HG03025 (cell line): ENCODE data around the gene ASS1.

Experiments
- ATAC-seq: cut with Tn5 transposase; IDR thresholded peaks from one replicate; pipeline ENCODE4 v1.9.1; 2021; ENCODE audit warnings: mild to moderate bottlenecking, moderate library complexity; ENCODE audit not compliant: unreplicated experiment, low FRiP score

Gene ASS1

DNA sequence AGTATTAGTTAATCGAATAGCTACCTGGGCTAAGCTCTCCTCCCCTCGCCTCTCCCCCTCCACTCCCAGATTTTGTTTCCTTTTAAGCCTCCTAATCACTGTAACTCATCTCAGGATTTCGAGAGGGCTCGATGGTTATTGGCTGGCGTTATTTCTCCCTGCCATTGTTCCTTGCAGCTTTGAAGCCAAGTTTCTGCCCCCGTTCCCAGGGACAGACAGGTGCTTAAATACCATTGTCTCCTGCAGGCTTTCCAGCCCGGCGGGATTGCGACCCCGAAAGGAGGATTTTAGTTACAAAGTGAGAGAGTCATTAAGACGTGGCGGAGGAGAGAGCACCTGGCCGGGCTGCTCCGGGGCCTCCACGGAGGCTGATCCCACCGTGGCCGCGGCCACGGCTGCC, 46.2 kb downstream of the ASS1 start:
- ATAC-seq: no peak

DNA sequence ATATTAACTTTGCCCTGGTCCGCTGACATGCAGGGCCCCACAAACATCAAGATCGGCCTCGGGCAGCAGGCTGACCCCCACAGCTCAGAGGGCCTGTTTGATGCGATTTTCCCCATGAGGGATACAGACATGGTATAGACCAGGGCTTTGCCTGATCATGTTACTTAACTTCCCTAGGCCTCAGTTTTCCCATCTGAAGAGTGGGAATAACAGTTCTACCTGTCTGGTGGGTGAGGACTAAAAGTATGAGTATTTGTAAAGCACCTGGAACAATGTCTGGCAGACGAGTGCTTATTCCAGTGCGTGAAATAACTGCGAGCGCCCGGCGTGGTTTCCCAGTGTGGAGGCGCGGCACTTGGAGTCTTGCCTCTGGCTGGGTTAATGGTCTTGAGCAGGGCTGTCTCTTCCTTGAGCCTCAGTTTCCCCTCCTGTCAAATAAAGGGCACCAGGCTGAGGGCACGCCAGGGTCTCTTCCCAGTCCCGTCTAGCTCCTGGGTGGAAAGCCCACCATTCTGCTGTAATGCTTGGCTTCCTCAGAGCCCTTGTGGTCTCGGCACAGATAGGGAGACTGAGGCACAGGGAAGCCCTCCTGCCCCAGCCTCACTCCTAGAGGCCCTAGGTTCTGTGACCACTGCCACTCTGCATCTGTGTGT, 47.2 kb downstream of the ASS1 start:
- ATAC-seq: no peak

DNA sequence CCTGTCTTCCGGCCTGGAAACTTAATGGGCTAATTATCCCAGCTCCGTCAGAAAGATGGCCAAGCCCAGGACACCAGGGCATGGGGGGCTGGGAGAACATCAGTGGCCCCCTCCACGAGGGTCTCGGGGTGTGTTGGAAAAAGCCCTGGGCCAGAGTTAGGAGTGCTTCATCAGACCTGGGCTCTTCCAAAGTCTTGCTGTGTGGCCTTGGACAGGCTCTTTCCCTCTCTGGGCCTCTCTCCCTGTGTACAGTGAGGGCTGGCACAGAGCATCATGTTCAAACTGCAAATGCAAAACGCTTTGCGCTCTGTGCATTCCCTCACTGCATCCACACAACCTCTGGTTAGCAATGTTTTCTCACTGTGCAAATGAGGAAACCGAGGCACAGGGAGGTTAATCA, 48.3 kb downstream of the ASS1 start:
- no peak for ATAC-seq

- no peak for ATAC-seq
Observed at GRCh38 chr9:130493476-130493875, 48.7 kb downstream of the ASS1 start.

DNA sequence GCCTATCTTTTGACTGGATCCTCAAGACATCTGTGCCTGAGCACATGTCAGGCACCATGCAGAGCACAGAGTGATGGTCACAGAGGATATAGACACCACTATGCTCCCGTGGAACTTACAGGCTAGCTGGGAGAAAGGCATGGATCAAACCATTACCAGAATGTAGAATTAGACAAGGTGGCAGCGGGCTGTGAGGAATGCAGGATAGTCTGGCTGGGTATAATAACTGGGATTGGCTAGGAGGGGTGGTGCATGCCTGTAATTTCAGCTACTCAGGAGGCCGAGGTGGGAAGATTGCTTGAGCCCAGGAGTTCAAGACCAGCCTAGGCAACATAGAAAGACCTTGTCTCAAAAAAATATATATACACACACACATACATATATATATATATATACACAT, 50.3 kb downstream of the ASS1 start:
- no peak for ATAC-seq

- ATAC-seq: no peak
Observed at GRCh38 chr9:130497139-130497538, 52.4 kb downstream of the ASS1 start.

- ATAC-seq: no peak
Observed at GRCh38 chr9:130498298-130498917, 53.6 kb downstream of the ASS1 start.

DNA sequence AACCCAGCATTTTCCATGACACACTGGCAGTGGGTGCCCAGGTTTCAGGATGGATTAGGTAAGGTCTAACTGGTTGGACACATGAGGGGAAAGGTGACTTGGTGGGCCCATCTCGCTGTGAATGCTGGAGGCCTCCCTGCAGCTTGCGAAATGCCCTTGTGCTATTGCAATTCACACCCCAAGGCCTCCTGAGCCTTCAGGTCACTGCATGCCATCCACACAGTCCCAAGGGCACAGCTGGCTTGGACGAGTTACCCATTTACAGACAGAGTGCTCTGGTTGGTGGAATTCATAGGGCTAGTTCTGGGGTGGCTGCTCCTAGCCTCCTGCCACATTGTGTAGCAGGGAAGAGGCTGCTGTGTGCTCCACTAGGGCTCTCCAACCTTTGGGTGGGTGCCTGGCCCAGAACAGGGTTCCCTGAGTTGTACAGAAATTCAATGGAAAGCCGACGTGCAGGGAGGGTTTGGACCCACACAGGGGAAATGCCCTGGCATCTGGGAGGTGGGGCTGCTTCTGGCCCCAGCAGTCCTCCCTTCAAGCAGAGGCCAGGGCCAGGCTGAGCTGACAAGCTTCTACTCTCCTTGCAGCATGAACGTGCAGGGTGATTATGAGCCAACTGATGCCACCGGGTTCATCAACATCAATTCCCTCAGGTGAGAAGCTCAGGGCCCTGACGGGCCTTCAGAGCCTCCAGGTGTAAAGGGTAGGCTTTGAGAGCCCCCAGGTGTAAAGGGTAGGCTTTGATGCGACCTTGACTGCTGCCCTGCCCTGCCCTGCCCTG, 54.3 kb downstream of the ASS1 start:
- no peak for ATAC-seq

- no peak for ATAC-seq
Observed at GRCh38 chr9:130499804-130500263, 55.1 kb downstream of the ASS1 start.

DNA sequence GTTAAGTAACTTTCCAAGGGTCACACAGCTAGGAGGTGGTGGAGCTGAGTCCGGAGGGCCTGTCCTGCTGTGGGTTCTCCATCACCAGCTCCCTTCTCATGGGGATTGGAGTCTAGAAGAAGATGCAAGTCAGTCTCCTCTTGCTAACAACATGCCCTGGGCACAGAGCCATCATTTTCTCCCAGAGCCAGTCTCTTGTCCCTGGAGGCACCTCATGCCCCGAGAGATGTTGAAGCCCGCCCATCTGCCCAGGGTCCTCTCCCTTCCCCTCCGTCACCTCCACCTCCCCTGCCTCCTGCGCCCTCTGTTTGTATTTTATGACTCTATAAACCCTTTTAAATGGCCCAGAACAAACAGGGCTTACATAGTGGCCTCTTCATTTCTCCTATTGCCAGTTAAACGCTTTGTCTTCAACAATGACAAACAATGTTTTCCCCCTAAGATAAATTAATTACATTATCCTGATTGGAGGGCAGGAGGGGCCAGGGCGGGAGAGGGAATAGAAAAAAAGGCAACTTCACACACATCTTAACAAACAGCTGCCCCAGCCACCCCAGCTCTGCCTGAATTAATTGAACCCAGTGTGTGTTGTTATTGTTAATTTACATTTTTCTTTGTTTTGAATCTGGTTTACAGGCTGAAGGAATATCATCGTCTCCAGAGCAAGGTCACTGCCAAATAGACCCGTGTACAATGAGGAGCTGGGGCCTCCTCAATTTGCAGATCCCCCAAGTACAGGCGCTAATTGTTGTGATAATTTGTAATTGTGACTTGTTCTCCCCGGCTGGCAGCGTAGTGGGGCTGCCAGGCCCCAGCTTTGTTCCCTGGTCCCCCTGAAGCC, 55.8 kb downstream of the ASS1 start:
- no peak for ATAC-seq

GRCh38 chr9:130501639-130502038, 56.9 kb downstream of the ASS1 start:
- ATAC-seq: no peak

- no peak for ATAC-seq
Observed at GRCh38 chr9:130508218-130508617, 63.5 kb downstream of the ASS1 start.

GRCh38 chr9:130512199-130512598, 67.4 kb downstream of the ASS1 start:
- ATAC-seq: no peak

DNA sequence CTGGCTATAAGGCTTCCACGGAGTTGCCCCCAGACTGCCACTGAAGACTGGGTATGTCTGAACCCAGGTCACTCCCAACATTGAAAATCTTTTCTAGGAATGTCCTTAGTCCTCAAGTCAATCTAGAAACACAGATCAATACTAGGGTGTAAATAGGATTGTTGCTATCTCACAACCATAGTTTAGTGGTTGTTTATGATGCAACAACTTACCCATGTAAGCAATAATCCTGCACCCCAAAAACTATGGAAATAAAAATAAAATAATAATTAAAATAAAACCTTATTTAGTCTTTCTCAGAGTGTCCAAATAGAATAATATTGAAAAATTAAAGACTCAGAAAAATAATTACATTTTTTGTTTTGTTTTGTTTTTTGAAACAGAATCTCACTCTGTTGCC, 68.3 kb downstream of the ASS1 start:
- no peak for ATAC-seq

DNA sequence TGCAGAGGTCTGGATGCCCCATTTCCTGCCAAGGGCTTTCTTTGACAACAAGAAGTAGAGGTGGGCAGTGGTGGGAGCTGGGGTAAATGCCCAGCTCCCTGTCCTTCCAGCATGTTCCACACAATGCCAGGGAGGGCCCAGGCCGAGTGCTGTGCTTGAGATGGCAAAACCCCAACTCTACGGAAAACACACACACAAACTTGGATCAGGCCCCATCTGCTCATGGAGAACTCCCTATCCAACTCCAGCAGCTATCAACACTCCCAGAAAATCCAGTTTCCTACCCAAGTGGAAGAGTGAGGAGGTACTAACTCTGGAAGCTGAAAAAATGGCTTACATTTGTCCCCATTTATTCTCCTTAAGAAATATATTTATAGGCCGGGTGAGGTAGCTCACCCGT, 73.5 kb downstream of the ASS1 start:
- ATAC-seq: no peak

GRCh38 chr9:130518943-130519799, 74.4 kb downstream of the ASS1 start:
- ATAC-seq: no peak

- no peak for ATAC-seq
Observed at GRCh38 chr9:130519927-130520326, 75.2 kb downstream of the ASS1 start.

DNA sequence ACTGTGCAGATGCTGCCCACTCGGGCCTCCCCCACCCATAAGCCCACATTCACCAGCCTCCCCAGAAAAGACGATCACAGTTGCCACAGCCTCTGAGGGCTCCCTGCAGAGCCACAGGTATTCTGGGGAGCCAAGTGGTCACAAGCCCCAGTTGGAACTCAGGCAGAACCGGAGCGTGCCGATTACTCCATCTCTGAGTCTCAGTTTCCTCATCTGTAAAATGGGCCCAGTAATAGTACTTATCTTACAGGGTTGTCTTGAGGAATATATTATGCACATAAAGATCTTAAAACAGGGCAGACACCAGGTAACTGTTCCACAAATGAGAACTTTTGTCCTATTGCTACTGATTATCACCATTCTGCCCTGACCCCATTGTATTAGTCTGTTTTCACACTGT, 77.0 kb downstream of the ASS1 start:
- ATAC-seq: no peak

DNA sequence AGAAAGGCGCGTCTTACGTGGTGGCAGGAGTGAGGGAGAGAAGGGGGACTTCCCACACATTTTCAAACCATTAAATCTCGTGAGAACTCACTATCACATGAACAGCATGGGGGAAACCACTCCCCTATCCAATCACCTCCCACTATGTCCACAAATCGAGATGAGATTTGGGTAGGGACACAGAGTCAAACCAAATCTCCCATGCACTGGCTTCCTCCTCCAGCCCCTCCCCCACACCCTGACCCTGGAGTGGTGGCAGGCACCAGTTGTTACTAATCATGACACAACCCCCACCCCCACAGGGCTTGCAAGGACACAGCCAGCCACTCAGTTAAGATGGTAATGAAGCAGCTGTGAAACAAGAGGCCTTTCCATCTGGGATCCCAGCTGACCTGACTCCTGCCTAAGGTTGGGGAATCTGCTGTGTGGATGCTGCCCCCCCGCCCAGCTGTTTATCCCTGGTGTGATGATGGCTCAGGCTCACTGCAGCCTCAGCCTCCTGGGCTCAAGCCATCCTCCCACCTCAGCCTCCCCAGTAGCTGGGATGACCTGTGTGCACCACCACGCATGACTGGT, 77.6 kb downstream of the ASS1 start:
- ATAC-seq: no peak

GRCh38 chr9:130523921-130524320, 79.2 kb downstream of the ASS1 start:
- ATAC-seq: no peak
